ENCODE measurements around the gene PTPRD.
"Not testable (repeated sequence)": the region's sequence is repeated elsewhere in the genome, so short reads cannot be mapped to it uniquely, and the experiment has no call there.

The PTPRD gene

GRCh38 chr9:9949978-9950377 lies 662.8 kb downstream of the PTPRD start:
- DNase-seq, result no peak

- no peak for DNase-seq
These were observed 663.4 kb downstream of the PTPRD start for GRCh38 chr9:9949368-9949767.

- DNase-seq, result no peak
These were observed 666.8 kb downstream of the PTPRD start for GRCh38 chr9:9945966-9946365.

- no peak for DNase-seq
These were observed 669.9 kb downstream of the PTPRD start for GRCh38 chr9:9942764-9943424.

- DNase-seq, result no peak
These were observed 674.4 kb downstream of the PTPRD start for GRCh38 chr9:9938432-9938831.

GRCh38 chr9:9931464-9931863 lies 681.3 kb downstream of the PTPRD start:
- DNase-seq, result not testable (repeated sequence)

- DNase-seq, result no peak
These were observed 688.4 kb downstream of the PTPRD start for GRCh38 chr9:9924376-9924775.

- no peak for DNase-seq
These were observed 691.0 kb downstream of the PTPRD start for GRCh38 chr9:9921805-9922204.

- no peak for DNase-seq
These were observed 692.3 kb downstream of the PTPRD start for GRCh38 chr9:9920425-9921060.

- no peak for DNase-seq
These were observed 693.5 kb downstream of the PTPRD start for GRCh38 chr9:9919174-9919775.

GRCh38 chr9:9917400-9917799 lies 695.4 kb downstream of the PTPRD start:
- DNase-seq, result no peak

- no peak for DNase-seq
These were observed 698.6 kb downstream of the PTPRD start for GRCh38 chr9:9914174-9914573.

- no peak for DNase-seq
These were observed 699.4 kb downstream of the PTPRD start for GRCh38 chr9:9913276-9913832.

GRCh38 chr9:9912459-9912858 lies 700.3 kb downstream of the PTPRD start:
- no peak for DNase-seq

- DNase-seq, result no peak
These were observed 707.1 kb downstream of the PTPRD start for GRCh38 chr9:9905736-9906135.

GRCh38 chr9:9904041-9904440 lies 708.8 kb downstream of the PTPRD start:
- no peak for DNase-seq

GRCh38 chr9:9901624-9902023 lies 711.2 kb downstream of the PTPRD start:
- no peak for DNase-seq

GRCh38 chr9:9893837-9894236 lies 719.0 kb downstream of the PTPRD start:
- DNase-seq, result no peak

- no peak for DNase-seq
These were observed 720.6 kb downstream of the PTPRD start for GRCh38 chr9:9892217-9892616.

GRCh38 chr9:9881692-9882091 lies 731.1 kb downstream of the PTPRD start:
- DNase-seq, result no peak

GRCh38 chr9:9874270-9874669 lies 738.5 kb downstream of the PTPRD start:
- no peak for DNase-seq

- DNase-seq, result no peak
These were observed 750.5 kb downstream of the PTPRD start for GRCh38 chr9:9862235-9862810.

GRCh38 chr9:9855177-9856078 lies 757.4 kb downstream of the PTPRD start:
- DNase-seq, result no peak
